IPS-15b (cell line): ENCODE data around the gene SYTL4.

ENCODE experiments used
- H3K27me3 ChIP-seq: one replicate; pipeline ENCODE4 v1.6.1; 2013; ENCODE audit warnings: low read length; ENCODE audit not compliant: control insufficient read depth, insufficient read depth
- H3K36me3 ChIP-seq: one replicate; pipeline ENCODE4 v1.6.1; 2013; ENCODE audit warnings: low read length; ENCODE audit not compliant: control insufficient read depth, insufficient read depth
- H3K4me1 ChIP-seq: one replicate; pipeline ENCODE4 v1.6.1; 2013; ENCODE audit warnings: mild to moderate bottlenecking, low read length; ENCODE audit not compliant: control insufficient read depth, insufficient read depth
- H3K4me3 ChIP-seq: one replicate; pipeline ENCODE4 v1.5.1; 2013; ENCODE audit warnings: low read depth, low read length
- H3K9ac ChIP-seq: one replicate; pipeline ENCODE4 v1.6.1; 2013; ENCODE audit warnings: low read depth, mild to moderate bottlenecking, low read length
- H3K9me3 ChIP-seq: one replicate; pipeline ENCODE4 v1.6.1; 2013; ENCODE audit warnings: mild to moderate bottlenecking, low read length; ENCODE audit not compliant: control insufficient read depth, insufficient read depth

SYTL4 gene

DNA sequence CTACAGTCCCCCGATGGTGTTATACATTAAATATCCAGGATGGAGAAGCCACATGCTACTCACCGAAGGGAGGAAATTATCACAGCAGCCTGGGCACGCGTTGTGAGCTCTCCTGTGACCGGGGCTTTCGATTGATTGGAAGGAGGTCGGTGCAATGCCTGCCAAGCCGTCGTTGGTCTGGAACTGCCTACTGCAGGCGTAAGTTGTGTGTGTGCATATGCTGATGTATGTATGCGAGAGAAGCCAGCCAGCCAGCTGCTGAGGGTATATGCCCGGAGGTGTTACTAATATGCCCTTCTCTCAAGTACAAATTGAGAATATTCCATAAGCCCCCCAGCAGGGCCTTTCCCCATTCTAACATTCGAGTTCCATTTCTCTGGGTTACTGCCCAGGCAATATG is 69.8 kb downstream of the SYTL4 start:
- no peaks in the 10 kb centered on the region for H3K27me3 ChIP-seq
- H3K36me3 ChIP-seq: no peaks in the 10 kb centered on the region
- no peak overlapping the region for H3K9ac ChIP-seq
- no peaks in the 10 kb centered on the region for H3K4me1 ChIP-seq
- H3K4me3 ChIP-seq: no peak overlapping the region
- no peaks in the 10 kb centered on the region for H3K9me3 ChIP-seq

DNA sequence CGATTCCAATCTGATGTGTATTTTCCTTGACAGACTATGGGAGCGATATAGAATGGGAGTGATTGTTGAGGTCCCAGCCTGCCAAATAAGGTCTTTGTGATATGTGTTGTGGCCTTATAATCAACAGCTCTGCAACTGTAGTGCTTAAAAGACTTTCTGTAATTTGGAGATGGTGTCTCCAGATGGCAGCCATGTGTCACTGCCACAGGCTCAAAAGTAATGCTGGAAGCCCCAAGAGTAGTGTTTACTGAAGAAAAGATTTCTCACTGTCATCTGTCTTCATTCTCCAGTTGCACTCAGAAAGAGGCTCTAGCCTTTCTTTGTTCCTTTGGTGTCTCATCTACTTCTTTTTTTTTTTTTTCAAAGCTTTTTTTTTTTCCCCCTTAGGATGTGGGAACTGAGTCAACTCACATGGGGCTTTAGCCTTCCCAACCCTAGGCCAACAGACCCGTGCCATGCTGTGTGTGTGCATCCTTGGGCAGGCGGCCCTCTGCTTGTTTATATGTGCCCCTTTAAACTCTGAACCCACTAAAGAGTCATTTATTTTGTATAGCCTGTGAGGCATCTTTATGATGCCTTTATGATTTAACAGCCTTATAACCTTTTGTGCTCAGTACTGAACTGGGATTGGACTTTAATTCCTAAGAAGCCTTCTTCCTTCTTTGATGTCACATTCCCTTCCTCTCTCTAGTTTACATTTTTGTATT is 72.3 kb downstream of the SYTL4 start:
- no peaks in the 10 kb centered on the region for H3K27me3 ChIP-seq
- H3K4me3 ChIP-seq: no peak overlapping the region
- H3K9ac ChIP-seq: no peak overlapping the region

DNA sequence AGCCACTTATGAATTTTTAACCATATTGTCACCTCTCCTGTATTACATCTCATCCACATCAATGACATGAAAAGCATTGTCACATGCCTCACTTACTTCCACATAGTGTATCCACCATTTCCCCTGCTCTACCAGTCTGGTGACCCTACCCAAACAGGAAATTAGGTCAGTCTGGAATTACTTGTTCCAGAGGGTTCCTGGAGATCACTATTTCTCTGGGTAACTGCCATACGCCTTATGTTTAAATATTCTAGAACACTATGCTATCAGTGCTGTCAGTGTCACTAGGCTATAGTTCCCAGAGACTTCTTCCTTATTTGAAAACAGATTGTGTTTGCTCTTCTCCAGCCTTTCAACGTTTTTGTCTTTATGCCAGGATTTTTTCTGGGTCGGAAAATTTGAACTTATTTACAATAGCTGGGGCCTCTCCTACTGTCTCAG is 73.0 kb downstream of the SYTL4 start:
- no peaks in the 10 kb centered on the region for H3K9me3 ChIP-seq
- H3K4me1 ChIP-seq: peaks cover 2% of the 10 kb centered on the region
- no peak overlapping the region for H3K9ac ChIP-seq
- no peaks in the 10 kb centered on the region for H3K27me3 ChIP-seq
- no peak overlapping the region for H3K4me3 ChIP-seq
- H3K36me3 ChIP-seq: no peaks in the 10 kb centered on the region

More for the DNA sequence above, 72.3 kb downstream of the SYTL4 start:
- H3K36me3 ChIP-seq: no peaks in the 10 kb centered on the region
- no peaks in the 10 kb centered on the region for H3K9me3 ChIP-seq
- H3K4me1 ChIP-seq: no peaks in the 10 kb centered on the region

DNA sequence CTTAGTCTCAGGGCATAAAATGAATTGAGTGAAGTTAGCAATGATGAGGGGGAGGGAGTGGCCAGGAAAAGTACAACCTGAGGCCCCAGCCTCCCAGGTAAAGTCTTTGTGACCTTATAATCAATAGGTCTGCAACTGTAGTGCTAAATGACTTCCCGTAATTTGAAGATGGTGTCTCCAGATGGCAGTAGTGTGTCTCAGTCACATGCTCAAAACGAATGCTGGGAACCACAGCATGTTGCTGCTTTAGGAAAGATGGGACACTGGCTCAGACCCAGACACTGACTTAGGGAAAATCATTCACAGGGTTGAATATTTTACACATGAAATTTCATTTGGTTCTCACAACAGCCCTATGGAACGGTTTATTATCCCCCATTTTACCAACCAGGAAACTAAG is 77.7 kb downstream of the SYTL4 start:
- Histone ChIP-seq H3K27me3 (no peaks in the 10 kb centered on the region), H3K36me3 (no peaks in the 10 kb centered on the region), H3K4me3 (no peak overlapping the region), H3K9ac (no peak overlapping the region), H3K4me1 (peaks cover 10% of the 10 kb centered on the region), H3K9me3 (no peaks in the 10 kb centered on the region)

- Histone ChIP-seq H3K9me3 (no peaks in the 10 kb centered on the region), H3K4me3 (no peak overlapping the region), H3K4me1 (peaks cover 10% of the 10 kb centered on the region), H3K27me3 (no peaks in the 10 kb centered on the region), H3K9ac (no peak overlapping the region), H3K36me3 (no peaks in the 10 kb centered on the region)
Measured at GRCh38 chrX:100652266-100652665, 79.7 kb downstream of the SYTL4 start.

GRCh38 chrX:100650841-100651240 is 81.1 kb downstream of the SYTL4 start:
- peaks cover 12% of the 10 kb centered on the region for H3K4me1 ChIP-seq

DNA sequence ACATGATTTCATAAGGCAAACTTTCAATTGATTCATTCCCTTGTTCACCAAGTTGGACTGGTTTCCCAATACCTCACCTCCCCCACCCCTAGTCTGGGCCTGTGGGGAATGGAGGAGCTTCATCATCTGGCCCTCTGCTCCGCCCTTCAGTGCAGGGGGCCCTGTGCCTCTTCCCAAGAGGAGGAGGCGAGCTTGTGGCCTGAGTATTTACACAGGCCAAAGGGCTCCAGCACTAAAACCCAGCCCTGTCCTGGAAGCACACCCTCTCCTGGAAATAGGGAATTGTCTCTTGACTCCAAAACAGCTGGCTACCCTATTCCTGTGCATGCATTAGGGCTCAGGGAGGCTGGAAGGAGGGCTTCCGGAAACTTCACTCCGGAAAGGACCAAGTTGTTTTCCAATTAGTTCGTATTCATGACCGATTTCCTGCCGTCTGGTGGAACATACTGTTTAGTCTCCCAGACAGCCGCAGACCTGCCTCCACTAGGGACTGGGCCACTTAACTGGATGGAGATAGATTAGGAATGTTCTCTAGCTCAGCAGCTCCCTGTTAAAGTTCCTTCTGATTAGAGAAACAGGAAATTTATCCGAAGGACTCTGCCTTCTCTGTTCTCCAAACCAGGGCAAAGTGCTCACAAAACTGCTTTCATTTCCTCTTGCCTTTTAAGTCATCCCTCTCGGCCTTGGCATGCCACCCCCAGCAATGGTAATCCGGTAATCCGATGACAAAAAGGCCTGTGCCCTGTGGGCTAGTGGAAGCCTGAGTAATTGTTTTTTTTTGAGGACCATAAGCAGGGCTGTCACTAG is 82.2 kb downstream of the SYTL4 start:
- Histone ChIP-seq H3K36me3 (no peaks in the 10 kb centered on the region), H3K4me1 (peaks cover 12% of the 10 kb centered on the region), H3K9me3 (no peaks in the 10 kb centered on the region), H3K27me3 (no peaks in the 10 kb centered on the region), H3K4me3 (no peak overlapping the region), H3K9ac (no peak overlapping the region)

More at GRCh38 chrX:100650841-100651240, 81.1 kb downstream of the SYTL4 start:
- Histone ChIP-seq H3K4me3 (no peak overlapping the region), H3K27me3 (no peaks in the 10 kb centered on the region), H3K36me3 (no peaks in the 10 kb centered on the region), H3K9ac (no peak overlapping the region), H3K9me3 (no peaks in the 10 kb centered on the region)

DNA sequence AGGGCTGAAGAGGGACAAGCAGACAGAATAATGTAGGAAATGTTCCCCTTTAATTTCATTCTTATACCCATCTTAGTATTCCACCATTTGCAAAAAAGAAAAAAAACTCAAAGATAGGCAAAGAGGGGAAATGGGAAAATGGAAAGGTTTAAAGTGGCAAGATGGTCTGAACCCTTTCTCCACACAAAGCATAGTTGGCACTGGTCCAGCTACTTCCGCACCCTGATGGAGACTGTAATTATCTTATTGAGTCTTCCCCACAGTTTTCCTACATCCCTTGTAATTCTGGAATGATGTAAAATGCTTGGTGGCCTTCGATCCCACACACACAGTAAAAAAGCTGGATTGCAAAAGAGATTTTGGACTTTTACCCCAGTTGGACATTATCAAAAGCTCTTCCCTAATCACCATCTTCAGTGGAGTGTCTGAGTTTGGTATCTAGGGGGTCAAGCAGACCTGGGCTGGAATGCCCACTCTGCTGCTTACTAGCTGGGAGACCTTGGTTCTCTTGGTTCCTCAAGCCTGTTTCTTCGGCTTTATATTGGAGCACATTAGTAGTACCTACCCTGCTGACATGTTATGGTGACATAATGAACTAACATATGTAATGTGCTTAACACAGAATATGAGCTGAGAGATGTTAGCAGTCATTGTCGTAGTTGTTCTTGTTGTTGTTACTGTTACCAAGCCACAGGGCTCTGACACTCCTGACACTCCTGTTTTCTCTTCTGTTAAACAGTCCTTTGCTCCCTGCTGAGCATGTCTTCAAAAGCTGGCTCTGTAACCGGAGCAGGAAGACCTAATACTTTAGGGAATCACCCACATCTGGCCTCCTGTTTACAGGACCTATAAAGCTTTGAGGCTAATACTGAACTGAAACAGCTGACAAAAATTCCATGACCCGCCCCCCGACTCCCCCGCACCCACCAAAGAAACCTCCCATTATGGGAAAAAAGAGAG is 83.2 kb downstream of the SYTL4 start:
- Histone ChIP-seq H3K36me3 (no peaks in the 10 kb centered on the region), H3K4me1 (peaks cover 10% of the 10 kb centered on the region), H3K9me3 (no peaks in the 10 kb centered on the region), H3K9ac (no peak overlapping the region), H3K27me3 (no peaks in the 10 kb centered on the region), H3K4me3 (no peak overlapping the region)

- Histone ChIP-seq H3K4me3 (no peak overlapping the region), H3K9me3 (no peaks in the 10 kb centered on the region), H3K36me3 (no peaks in the 10 kb centered on the region), H3K27me3 (no peaks in the 10 kb centered on the region), H3K9ac (no peak overlapping the region), H3K4me1 (peaks cover 10% of the 10 kb centered on the region)
Measured at GRCh38 chrX:100647739-100648138, 84.2 kb downstream of the SYTL4 start.

DNA sequence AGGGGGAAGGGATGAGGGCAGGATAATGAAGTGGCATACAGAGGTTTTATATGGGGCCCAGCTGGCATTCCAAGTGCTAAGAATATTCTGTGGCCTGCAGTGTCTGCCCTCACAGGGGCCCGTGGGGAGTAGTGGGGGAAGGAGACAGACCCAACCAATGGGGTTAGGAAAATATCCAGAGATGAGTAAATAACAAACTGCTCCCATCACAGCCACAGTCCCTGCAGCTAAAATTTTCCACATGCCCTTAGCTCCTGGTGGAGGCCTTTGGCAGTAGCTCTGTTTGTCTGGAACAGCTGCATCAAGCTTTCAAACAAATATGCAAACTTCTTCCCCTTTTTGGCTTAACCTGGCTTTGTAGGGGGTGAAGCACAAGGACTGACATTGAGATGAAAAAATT is 84.8 kb downstream of the SYTL4 start:
- H3K4me3 ChIP-seq: no peak overlapping the region
- no peaks in the 10 kb centered on the region for H3K9me3 ChIP-seq
- H3K9ac ChIP-seq: no peak overlapping the region
- H3K27me3 ChIP-seq: no peaks in the 10 kb centered on the region
- H3K36me3 ChIP-seq: no peaks in the 10 kb centered on the region
- peaks cover 15% of the 10 kb centered on the region for H3K4me1 ChIP-seq

- Histone ChIP-seq H3K4me1 (peaks cover 15% of the 10 kb centered on the region), H3K27me3 (no peaks in the 10 kb centered on the region), H3K36me3 (no peaks in the 10 kb centered on the region), H3K4me3 (no peak overlapping the region), H3K9ac (no peak overlapping the region), H3K9me3 (no peaks in the 10 kb centered on the region)
Measured at GRCh38 chrX:100645106-100645505, 86.8 kb downstream of the SYTL4 start.
